GM19193 (cell line): ENCODE data around the gene GLMP.
A peak's percentile ranks its signal among the peaks of the same experiment; 100 is the strongest.

Experiments used
- POLR2A ChIP-seq: IDR thresholded peaks from 4 replicates; pipeline ENCODE4 v1.6.1; 2011; ENCODE audit not compliant: insufficient read depth, insufficient read length; ENCODE audit errors: extremely low read depth

GLMP gene

GRCh38 chr1:156268336-156268735 is 27.1 kb downstream of the GLMP start:
- TF ChIP-seq POLR2A, result no peak

DNA sequence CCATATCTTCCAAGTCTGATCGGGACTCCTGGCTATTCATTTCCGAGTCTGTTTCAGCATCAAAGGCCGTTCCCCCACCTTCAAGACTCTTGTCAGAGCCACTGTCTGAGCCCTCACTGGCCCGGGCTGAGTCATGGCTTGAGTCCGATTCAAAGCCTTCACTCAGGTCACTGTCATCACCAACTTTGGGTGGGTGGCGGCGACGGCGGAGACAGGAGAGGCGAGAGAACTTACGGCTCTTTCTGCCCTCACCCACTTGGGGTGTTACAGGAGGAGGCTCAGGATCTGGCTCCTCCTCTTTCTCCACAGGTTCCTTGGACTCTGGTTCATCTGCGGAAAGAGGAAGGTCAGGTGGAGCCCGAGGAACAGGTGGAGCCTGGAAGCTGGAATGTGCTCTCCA is 29.4 kb downstream of the GLMP start:
- TF ChIP-seq POLR2A, result no peak

GRCh38 chr1:156263288-156263655 is 32.2 kb downstream of the GLMP start:
- TF ChIP-seq POLR2A, result no peak

- no peak for TF ChIP-seq POLR2A
Measured at GRCh38 chr1:156262461-156263287, 32.8 kb downstream of the GLMP start.

GRCh38 chr1:156260896-156261295 is 34.6 kb downstream of the GLMP start:
- no peak for TF ChIP-seq POLR2A

DNA sequence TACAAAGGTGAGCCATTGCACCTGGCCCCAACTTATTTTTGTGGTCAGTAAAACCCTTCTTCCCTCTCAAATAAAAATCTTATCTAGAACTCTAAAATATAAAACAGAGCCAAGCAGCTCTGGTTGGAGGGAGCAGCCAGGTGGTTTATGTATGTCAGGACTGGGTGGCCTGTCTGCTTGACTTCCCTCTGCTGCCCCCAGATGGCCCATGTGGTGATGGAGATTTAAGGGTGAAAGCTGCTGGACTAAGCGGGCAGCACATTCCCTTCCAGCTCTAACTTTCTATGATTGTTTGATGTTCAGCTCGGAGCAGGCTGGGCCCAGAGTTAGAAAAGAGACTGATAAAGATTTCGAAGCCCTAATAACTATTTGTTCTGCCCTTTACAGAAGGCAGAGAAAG is 35.7 kb downstream of the GLMP start:
- no peak for TF ChIP-seq POLR2A

GRCh38 chr1:156258859-156259258 is 36.6 kb downstream of the GLMP start:
- TF ChIP-seq POLR2A, result no peak

- no peak for TF ChIP-seq POLR2A
Measured at GRCh38 chr1:156257711-156258110, 37.8 kb downstream of the GLMP start.

DNA sequence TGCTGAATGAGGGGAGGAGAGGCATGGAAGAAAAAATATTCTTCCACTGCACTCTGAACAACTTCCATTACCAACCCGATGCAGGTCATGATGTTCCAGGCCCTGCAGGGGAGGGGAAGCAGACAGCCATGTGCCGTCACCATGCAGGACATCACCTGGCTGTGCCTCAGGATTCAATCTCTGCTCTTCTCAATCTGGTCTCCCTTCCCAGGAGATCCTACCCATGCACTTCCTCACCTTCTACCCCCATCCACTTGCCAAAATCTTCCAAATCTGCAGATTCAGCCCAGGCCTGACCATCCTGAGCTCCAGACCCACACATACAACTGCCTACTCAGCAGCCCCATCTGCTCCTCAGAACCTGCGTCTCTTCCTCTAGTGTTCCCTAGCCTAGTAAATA is 41.8 kb downstream of the GLMP start:
- TF ChIP-seq POLR2A, result no peak

DNA sequence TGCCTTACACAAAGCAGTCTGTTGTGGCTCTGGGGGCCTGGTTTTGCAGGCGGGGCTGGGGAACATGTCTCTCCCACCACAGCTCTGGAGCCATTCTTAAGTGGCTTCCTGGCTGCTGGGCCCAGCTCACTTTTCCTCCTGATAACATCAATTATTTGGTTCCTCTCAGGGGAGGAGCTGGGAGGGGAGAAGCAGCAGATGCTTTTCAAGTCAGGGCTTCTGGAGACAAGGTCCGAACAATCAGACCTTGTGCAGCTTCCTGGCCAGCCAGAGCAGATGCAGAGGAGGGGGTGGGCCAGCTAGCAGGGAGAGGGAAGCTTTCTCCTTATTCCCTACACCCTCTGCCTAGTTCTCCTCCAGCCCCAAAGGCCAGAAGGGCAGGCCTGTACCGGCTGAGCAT is 44.0 kb downstream of the GLMP start:
- no peak for TF ChIP-seq POLR2A

DNA sequence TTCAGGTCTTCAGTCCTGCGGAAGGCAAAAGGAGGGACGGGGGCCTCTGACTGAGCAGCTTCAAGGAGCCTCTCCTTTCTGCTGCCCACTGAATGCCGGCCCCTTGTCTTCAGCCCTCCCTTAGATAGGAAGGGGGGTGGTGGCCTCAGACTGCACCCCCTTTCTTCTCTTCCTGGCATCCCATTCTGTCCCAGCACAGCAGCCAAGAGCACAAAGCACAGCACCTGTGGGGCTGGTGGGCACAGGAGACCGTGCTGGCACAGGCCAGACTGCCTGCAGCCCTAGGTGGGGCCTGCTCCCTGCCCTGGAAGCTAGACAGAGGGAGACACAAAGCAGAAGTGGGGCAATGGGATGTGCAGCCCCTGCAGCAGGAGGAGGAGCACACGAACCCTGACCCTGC is 45.9 kb downstream of the GLMP start:
- no peak for TF ChIP-seq POLR2A

- no peak for TF ChIP-seq POLR2A
Measured at GRCh38 chr1:156248323-156248683, 47.2 kb downstream of the GLMP start.

DNA sequence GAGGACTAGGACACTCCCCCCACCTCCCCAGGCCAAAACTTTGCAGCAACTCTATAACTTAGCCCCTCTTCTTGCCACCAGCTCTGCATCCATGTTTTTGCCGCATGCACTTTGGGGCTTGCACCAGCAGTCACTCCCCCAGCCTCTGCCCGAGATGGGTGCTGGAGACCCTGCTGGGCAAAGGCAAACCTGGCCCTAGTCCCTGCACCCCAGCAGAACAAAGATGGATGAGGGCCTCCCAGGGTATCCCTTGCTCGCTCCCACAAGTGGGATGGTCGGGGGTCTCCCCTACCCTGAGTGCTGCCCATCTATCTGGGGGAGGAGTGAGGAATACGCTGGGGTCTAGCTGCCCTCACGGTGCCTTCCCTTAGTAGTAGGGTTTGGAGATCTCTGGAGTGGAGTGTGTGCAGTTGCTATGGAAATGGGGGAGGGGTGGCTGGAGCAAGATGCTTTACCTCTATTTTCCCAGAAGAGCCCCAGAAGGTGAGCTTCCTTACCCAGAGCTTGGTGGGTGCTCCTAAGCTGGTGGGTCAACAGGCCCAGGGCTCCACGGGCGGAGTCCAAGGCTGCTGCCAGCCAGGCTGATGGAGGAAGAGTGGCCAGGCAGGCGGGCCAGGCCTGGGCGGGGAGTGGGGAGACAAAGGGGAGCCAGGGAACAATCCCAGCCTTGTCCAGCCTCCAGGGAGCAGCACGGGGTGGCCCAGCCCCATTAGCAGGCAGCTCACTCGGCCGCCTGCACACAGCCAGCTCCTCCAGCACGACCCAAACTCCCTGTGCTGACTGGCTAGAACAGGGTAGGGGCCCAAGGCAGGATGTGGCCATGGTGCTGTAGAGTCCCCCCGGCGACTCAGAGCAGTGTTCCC is 47.8 kb downstream of the GLMP start, which contains the start of gene PAQR6:
PAQR6 (minus strand) TSS at position 597 of the 863 bp plus-strand sequence. CDS start 1,325 bp downstream, outside the sequence.
- TF ChIP-seq POLR2A, result peak; percentile 26

DNA sequence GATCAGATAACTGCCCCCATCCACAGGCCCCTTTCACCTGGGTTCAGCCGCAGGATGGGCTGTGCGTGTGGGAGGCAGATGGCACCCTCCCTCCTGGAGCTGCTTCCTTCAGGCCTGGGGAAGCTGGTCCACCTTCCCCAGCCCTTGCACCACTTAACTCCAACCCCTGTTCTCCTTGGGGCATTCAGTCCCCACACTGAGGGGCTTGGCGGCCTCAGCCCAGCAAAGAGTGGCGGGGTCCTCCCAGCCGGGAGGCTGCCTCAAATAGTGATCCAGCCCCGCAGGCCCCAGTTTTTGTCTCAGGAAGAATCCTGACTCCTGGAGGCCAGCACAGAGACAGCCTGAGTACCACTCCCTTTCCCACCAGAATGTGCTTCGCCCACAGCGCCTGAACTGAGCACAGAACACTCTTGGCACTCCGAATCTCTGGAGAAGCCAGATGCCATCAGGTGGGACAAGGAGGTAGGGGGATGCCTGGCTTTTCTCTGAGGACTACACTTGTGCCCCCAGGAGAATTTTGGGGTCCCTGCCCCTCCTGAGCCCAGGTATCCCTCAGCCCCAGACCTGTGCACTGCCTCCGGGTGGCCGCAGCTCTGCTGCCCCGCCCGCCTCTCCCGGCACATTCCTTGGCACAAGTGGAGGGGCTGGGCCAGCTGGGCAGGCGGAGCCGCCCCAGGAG is 48.6 kb downstream of the GLMP start:
- TF ChIP-seq POLR2A, result no peak

- TF ChIP-seq POLR2A, result no peak
Measured at GRCh38 chr1:156246241-156246780, 49.2 kb downstream of the GLMP start.
